ENCODE results near the gene CXCL11.
"Not testable (repeated sequence)": the region's sequence is repeated elsewhere in the genome, so short reads cannot be mapped to it uniquely, and the experiment has no call there.

The CXCL11 gene
- total RNA-seq, result 0 to 0.60 (median 0) reads per million in 3 experiments

DNA sequence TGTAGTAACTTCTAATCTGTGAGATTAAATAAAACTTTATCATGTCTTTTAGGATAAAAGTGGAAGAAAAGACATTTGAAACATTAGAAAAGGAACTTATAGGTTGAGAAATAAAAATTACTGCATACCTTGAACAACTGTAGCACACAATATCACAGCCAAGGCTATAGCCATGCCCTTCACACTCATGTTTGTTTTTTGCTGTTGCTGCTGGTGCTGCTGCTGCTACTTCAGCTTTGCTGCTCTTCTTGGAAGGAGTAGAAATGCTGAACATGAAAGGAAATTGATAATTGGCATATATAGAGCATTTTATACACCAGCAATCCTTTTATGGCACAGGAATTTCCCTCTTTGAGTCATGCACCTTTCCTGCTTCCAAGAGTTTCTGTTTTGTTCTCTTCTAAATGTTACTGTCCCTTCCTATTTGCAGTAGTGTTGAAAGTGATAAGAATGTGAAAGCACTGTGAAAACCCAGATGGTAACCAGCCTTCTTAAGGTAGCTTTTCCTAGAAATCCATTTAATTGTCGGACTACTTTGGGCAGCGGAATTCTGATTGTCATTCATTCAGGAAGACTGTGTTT is at the start of gene CXCL11:
Gene CXCL11, minus strand, starts transcription at position 272 of the 582 bp plus-strand sequence. Its CDS starts 83 bp downstream, at position 189.
- no peak for DNase-seq

DNA sequence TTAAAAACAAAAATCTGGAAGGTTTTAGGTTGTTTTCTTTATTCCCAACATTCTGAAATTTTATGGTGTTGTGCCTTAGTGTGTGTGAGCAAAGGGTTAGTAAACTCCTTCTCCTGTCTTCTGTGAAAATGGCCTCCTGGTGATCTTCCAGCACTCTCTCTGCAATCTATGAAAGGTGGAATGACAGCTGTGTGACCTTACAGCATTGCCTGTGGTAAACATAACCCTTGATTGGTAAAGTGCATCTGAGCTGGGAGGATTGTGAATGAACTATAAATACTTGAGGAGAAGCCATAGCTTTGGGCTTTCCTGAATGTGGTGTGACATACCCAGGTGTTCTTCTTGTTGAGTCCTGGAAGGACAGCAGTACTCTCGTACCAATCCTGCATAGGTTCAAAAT is 48.7 kb upstream of the CXCL11 start:
- no peak for DNase-seq

DNA sequence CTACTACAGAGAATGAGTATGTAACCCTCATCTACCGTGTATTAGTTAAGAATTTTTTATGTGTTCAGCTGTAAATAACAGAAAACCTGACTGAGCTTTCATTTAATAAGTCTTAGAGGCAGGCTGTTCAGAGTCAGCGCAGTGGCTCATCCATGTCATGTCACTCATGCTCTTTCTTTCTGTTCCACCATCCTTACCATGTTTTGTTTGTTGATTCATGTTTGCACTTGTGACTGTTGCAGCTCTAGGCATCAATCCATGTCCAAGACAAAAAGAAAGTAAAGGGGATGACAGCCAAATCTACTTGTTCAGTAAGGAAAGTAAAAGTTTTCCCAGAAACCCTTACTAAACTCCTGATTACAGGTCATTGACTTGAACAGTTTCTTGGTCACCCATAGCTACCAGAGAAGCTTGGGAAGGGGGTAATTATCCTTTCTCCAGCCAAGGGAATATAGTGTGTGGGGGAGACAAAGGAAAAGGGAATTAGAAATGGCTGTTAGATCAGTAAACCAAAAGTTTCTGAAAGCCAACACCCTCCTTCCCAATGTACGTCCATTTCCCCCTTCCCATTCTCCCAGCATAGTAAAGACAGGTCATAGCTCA is 47.6 kb upstream of the CXCL11 start:
- DNase-seq, result no peak

DNA sequence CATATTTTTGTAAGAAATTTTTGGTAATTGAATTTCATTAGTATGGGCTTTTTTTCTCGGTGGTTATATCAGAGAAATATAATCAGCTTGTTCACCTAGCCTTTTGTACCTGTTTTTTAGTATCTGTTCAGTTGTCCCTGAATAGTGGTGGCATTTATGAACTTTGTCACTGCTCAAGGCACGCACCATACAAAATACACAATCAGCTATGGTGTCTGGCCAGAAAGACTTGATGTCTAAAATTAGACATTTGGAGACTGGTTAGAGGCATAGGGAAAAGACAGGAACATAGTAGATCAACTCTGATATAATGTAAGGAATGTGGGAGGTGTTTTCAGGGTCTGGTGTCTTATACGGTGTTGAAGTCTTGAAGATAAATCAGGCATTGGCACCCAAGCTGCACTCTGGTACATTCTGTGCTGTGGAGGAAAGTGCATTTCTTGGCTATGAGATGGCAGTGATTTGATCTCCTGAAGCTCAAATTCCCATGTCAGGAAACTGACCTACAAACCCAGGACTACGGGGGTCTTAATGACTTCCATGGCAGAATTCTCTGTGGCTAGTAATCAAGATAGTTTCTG is 42.3 kb upstream of the CXCL11 start:
- DNase-seq, result no peak

- no peak for DNase-seq
Measured at GRCh38 chr4:76074993-76075600, 39.2 kb upstream of the CXCL11 start.

GRCh38 chr4:76074468-76074867 is 38.6 kb upstream of the CXCL11 start, which contains the start of gene ART3:
Gene ART3, plus strand, starts transcription at chr4:76074709. Its CDS starts 1,181 bp downstream, at chr4:76075890.
- no peak for DNase-seq

GRCh38 chr4:76072760-76073159 is 36.9 kb upstream of the CXCL11 start:
- DNase-seq, result no peak

DNA sequence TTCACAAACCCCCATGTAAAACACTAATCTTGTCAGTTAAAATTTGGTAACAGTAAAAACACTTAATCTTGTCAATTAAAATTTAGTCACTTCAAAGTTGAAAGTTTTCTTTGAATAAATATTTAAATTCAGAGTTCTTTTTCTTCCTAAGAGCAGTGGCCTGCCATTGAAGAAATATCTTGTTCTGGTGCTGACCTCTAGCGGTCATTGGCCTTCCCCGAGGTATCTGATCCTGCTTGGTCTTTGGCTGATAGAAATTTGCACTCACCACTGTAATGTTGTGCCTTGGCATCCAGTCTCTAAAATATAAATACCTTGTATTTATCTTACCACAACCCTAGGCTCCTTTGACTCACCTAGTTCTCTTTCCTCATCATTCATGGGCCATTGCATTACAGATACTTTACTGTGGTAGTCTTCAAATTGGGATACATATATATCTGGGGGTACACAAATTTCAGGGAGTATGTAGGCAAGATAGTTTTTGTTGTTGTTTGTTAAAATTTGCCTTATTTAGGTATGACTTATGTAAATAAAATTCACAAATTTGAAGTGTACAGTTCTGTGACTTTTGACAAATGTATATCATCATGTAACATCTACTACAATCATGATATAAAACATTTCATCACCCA is 31.9 kb upstream of the CXCL11 start:
- peak; percentile 54 for DNase-seq

DNA sequence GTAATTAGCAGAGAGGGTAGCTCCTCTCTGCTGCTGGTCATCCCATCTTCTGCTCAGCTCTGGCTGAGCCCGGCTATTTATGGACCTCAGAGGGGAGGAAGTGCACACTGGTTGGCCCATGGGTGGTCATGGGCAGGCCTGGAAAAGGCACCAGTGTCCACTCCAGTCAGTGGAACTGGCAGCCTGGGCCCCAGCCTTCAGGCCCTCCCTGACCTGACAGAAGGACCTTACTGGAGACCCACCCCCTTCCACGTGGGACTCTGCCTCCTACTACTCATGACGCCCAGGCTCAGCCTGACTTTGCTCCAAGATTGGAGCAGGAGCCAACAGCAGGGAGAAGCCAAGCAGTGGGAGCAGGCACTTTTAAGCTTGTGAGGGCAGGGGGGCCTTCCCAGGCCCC is 30.7 kb upstream of the CXCL11 start:
- DNase-seq, result no peak

GRCh38 chr4:76061982-76062381 is 26.1 kb upstream of the CXCL11 start:
- no peak for DNase-seq

- DNase-seq, result no peak
Measured at GRCh38 chr4:76061421-76061820, 25.6 kb upstream of the CXCL11 start.

- no peak for DNase-seq
Measured at GRCh38 chr4:76060506-76060905, 24.6 kb upstream of the CXCL11 start.

DNA sequence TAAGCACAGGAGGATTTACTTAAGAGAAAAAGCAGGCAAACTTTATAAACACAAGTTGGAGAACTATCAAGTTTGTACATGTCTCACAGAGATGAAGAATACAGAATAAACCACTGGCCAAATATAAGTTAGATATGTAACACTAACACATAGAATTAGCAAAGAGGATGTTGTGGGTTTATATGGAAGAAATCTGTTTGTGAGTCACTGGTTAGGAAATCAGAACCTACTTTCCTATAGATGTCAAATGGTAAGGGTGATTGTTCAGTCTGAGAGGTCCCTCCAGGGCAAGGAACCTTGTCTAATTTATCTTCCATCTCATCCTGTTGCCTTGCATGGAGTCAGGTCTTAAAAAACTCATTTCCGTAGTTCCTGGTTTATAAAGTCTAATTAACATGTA is 23.9 kb upstream of the CXCL11 start:
- DNase-seq, result no peak

DNA sequence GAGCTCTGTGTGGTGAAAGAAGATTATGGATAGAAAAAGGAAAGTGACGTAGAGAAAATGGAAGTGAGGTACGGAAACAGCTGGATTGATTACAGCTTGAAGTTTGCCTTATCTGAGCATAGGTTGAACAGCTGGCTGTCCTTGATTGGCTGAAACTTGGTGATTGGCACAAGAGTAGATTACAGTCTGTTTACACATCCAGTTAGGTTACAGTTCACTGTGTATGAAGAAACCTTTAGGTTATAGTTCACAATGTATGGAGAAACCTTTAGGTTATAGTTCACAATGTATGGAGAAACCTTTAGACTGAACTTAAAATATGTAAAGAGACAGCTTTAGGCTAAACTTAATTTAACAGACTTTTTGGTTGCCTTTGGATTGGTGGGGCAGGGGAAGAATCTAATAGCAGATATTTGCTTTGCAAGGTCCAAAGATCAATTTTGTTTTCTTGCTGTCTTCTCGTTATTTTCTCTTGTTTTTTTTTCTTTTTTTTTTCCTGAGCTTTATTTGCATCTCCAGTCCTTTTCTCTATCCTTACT is 23.1 kb upstream of the CXCL11 start:
- DNase-seq, result no peak

GRCh38 chr4:76058302-76058701 is 22.4 kb upstream of the CXCL11 start:
- no peak for DNase-seq

- no peak for DNase-seq
Measured at GRCh38 chr4:76055421-76055820, 19.6 kb upstream of the CXCL11 start.

GRCh38 chr4:76055016-76055415 is 19.1 kb upstream of the CXCL11 start:
- no peak for DNase-seq

- no peak for DNase-seq
Measured at GRCh38 chr4:76053730-76054129, 17.9 kb upstream of the CXCL11 start.

GRCh38 chr4:76050560-76051050 is 14.7 kb upstream of the CXCL11 start:
- DNase-seq, result not testable (repeated sequence)

- not testable (repeated sequence) for DNase-seq
Measured at GRCh38 chr4:76049860-76050416, 14.1 kb upstream of the CXCL11 start.

- not testable (repeated sequence) for DNase-seq
Measured at GRCh38 chr4:76044686-76045085, 8.8 kb upstream of the CXCL11 start.

DNA sequence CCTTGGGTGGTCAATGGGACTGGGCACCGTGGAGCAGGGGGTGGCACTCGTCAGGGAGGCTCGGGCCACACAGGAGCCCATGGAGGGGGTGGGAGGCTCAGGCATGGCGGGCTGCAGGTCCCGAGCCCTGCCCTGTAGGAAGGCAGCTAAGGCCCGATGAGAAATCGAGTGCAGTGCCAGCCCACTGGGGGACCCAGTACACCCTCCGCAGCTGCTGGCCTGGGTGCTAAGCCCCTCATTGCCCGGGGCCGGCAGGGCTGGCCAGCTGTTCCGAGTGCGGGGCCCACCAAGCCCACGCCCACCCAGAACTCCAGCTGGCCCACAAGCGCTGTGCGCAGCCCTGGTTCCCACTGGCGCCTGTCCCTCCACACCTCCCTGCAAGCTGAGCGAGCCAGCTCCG is 7.4 kb upstream of the CXCL11 start:
- not testable (repeated sequence) for DNase-seq

All from central memory CD4-positive, alpha-beta T cell (primary cell).